Measurements from ENCODE around the gene BAIAP2. TPM values are rescaled to one million over a fixed set of nuclear protein-coding genes. Genes with fewer than 3 reads are reported as not detected.
A peak's percentile ranks its signal among the peaks of the same experiment; 100 is the strongest.

The BAIAP2 gene
- total and polyA plus RNA-seq, 2 donors = 8.4 to 23.1 TPM

DNA sequence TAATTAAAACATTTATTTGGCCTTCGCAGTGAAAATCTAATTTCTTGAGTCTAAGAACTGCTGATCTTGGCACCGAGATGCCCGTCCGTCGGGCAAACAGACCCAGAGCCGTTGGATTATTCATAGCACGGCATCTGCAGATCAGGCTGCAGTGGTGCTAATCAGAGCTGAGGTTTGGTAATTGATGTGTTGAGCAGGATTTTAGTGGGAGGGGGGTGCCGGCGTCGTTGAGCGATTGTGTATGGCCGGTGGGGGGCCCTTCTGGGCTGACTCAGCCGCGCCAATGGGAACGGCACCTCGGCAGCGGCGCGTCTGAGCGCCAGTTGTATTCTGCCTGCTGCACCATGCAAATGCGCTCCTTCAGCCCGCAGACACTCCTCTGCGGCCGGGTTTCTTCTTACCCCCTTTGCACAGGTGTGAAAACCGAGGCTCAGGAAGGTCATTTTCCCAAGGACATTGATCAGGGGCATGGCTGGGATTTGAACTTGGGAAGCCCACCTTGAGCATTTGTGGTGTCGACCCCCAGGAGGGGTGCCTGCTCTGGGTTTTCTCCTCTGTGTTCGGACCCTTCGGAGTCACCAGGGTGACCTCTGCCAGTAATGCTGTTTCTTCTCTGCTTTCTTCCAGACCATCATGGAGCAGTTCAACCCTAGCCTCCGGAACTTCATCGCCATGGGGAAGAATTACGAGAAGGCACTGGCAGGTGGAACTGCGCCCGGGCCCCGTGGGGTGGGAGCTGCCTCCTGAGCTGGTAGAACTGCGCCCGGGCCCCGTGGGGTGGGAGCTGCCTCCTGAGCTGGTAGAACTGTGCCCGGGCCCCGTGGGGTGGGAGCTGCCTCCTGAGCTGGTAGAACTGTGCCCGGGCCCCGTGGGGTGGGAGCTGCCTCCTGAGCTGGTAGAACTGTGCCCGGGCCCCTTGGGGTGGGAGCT is 18.4 kb downstream of the BAIAP2 start:
- no peak overlapping the region for H3K27ac ChIP-seq (ENCODE audit: low read depth in 1 of 2, low read length in 1 of 2)
- no peak for DNase-seq (ENCODE audit: low read depth in 6 of 9, low spot score in 9 of 9)
- H3K27me3 ChIP-seq (ENCODE audit: control insufficient read depth in 2 of 2, insufficient read depth in 1 of 2, low read length in 1 of 2) = peaks cover 0 to 3% of the 10 kb centered on the region in 2 donors

DNA sequence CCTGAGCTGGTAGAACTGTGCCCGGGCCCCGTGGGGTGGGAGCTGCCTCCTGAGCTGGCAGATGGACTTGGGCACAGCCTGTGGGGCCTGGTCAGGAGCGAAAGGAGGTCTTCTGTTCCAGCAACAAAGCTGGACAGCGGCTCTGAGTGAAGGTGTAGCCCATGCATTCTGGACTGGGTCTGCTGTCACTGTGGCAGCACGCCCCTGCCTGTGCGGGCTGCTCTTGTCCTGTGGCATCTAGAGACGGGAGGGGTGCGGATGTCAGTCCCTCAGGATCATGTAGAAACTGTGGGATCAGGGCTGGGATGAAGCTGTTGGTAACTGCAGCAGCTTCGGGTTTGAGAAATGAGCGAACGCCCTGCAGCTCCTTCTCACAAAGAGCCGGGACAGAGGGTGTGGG is 19.4 kb downstream of the BAIAP2 start:
- Histone ChIP-seq H3K9me3 (ENCODE audit: control insufficient read depth in 2 of 2, insufficient read depth in 1 of 2, low read length in 1 of 2) (no peaks in the 10 kb centered on the region), H3K36me3 (ENCODE audit: control insufficient read depth in 2 of 2, insufficient read depth in 2 of 2, low read length in 1 of 2) (peaks cover 3 to 4% of the 10 kb centered on the region in 2 donors), H3K4me1 (ENCODE audit: control insufficient read depth in 2 of 2, insufficient read depth in 2 of 2, low read length in 2 of 2) (peaks cover 4 to 23% of the 10 kb centered on the region in 2 donors), H3K27ac (ENCODE audit: low read depth in 1 of 2, low read length in 1 of 2) (no peak overlapping the region), H3K4me3 (ENCODE audit: low read length in 2 of 2) (no peak overlapping the region), H3K27me3 (ENCODE audit: control insufficient read depth in 2 of 2, insufficient read depth in 1 of 2, low read length in 1 of 2) (no peaks in the 10 kb centered on the region)
- no peak for DNase-seq (ENCODE audit: low read depth in 6 of 9, low spot score in 9 of 9)
- 93% methylated on average over 12 of the region's 12 CpGs for WGBS

More for the DNA sequence above, 18.4 kb downstream of the BAIAP2 start:
- H3K4me1 ChIP-seq (ENCODE audit: control insufficient read depth in 2 of 2, insufficient read depth in 2 of 2, low read length in 2 of 2) = peaks cover 8 to 29% of the 10 kb centered on the region in 2 donors
- H3K36me3 ChIP-seq (ENCODE audit: control insufficient read depth in 2 of 2, insufficient read depth in 2 of 2, low read length in 1 of 2) = peaks cover 0 to under 1% of the 10 kb centered on the region in 2 donors
- H3K9me3 ChIP-seq (ENCODE audit: control insufficient read depth in 2 of 2, insufficient read depth in 1 of 2, low read length in 1 of 2) = peaks cover 0 to 4% of the 10 kb centered on the region in 2 donors
- H3K4me3 ChIP-seq (ENCODE audit: low read length in 2 of 2) = no peak overlapping the region
- 97% methylated on average over 39 of the region's 42 CpGs for WGBS

DNA sequence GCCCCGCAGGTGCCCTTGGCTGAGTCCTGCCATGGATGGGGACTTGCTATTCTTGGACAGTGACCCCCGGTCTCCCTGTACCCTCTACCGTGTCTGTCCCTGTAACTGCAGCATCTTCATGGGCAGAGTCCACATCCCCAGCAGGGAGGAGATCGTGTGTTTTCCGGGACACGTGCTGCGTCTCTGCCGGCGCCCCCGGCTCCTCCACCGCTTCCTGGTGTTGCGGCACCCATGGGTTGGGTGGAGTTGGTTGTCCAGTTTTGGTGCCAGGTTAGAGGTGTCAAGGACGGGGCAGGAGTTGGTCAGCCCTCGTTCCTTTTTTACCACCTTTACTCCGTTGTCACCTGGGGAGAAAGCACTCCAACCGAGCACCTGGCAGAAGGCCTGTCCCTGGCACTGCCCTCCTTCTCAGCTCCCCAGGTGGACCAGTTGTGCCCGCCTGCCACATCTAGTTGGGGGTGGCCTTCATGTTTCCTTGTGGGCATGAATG is 20.0 kb downstream of the BAIAP2 start:
- no peaks in the 10 kb centered on the region for H3K9me3 ChIP-seq (ENCODE audit: control insufficient read depth in 2 of 2, insufficient read depth in 1 of 2, low read length in 1 of 2)
- no peaks in the 10 kb centered on the region for H3K27me3 ChIP-seq (ENCODE audit: control insufficient read depth in 2 of 2, insufficient read depth in 1 of 2, low read length in 1 of 2)
- no peak for DNase-seq (ENCODE audit: low read depth in 6 of 9, low spot score in 9 of 9)
- H3K4me3 ChIP-seq (ENCODE audit: low read length in 2 of 2) = no peak overlapping the region
- H3K27ac ChIP-seq (ENCODE audit: low read depth in 1 of 2, low read length in 1 of 2) = no peak overlapping the region
- H3K4me1 ChIP-seq (ENCODE audit: control insufficient read depth in 2 of 2, insufficient read depth in 2 of 2, low read length in 2 of 2) = peaks cover 0 to 17% of the 10 kb centered on the region in 2 donors
- peaks cover 3 to 4% of the 10 kb centered on the region in 2 donors for H3K36me3 ChIP-seq (ENCODE audit: control insufficient read depth in 2 of 2, insufficient read depth in 2 of 2, low read length in 1 of 2)
- 96% methylated on average over 17 of the region's 17 CpGs for WGBS

DNA sequence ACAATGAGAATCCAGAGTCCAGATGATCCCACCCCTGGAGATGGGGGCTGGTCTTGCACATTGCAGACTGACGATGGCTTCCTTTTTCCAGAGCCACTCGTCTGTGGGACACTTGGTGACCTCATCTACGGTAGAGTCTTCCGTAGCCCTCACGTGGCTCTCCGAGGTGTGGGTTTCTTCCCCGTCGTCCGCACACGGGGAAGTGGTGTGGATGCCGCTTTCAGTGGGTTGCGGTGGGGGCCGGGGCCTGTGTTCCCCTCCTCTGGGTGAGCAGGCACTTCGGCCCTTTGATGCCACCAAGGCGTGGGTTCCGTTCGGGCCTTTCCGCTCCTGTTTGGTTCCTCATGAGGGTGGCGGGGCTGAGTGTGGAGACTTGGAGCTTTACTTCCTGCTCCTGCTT is 21.4 kb downstream of the BAIAP2 start:
- Histone ChIP-seq H3K27me3 (ENCODE audit: control insufficient read depth in 2 of 2, insufficient read depth in 1 of 2, low read length in 1 of 2) (no peaks in the 10 kb centered on the region), H3K36me3 (ENCODE audit: control insufficient read depth in 2 of 2, insufficient read depth in 2 of 2, low read length in 1 of 2) (peaks cover 3 to 4% of the 10 kb centered on the region in 2 donors), H3K4me1 (ENCODE audit: control insufficient read depth in 2 of 2, insufficient read depth in 2 of 2, low read length in 2 of 2) (peaks cover 0 to 14% of the 10 kb centered on the region in 2 donors), H3K27ac (ENCODE audit: low read depth in 1 of 2, low read length in 1 of 2) (no peak overlapping the region), H3K9me3 (ENCODE audit: control insufficient read depth in 2 of 2, insufficient read depth in 1 of 2, low read length in 1 of 2) (no peaks in the 10 kb centered on the region), H3K4me3 (ENCODE audit: low read length in 2 of 2) (no peak overlapping the region)
- WGBS = 98% methylated on average over 19 of the region's 19 CpGs
- no peak for DNase-seq (ENCODE audit: low read depth in 6 of 9, low spot score in 9 of 9)

DNA sequence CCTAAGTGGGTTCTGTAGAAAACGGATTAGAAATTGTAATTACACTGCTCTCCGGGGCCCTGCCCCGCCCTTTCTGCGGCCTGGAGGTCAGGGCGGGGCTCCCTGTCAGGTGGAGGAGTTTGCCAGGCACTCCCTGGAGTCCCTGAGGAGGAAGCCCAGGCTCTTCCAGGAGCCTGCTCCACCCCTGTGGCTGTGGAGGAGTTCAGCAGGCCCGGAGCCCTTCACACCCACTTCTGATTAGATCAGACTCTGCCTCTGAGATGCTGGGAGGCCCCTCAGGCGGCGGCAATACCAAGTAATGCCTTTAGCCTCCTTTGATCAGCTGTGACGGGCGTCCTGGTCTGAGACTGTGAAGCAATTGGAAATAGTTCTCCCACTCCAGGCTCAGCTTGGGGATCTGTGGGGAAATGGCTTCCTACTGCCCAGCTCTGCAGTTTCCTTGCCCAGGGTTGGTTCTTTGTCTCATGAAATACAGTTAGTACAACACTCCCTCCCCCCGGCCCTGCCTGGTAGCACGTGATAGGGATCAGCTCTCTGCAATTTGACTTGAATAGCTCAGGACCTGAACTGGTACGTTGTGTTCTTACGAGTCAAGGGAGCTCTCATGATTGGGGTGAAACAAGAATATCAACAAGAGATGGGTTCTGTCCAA is 22.3 kb downstream of the BAIAP2 start:
- Histone ChIP-seq H3K4me3 (ENCODE audit: low read length in 2 of 2) (no peak overlapping the region), H3K4me1 (ENCODE audit: control insufficient read depth in 2 of 2, insufficient read depth in 2 of 2, low read length in 2 of 2) (peaks cover 0 to 15% of the 10 kb centered on the region in 2 donors), H3K9me3 (ENCODE audit: control insufficient read depth in 2 of 2, insufficient read depth in 1 of 2, low read length in 1 of 2) (no peaks in the 10 kb centered on the region), H3K27ac (ENCODE audit: low read depth in 1 of 2, low read length in 1 of 2) (peak overlapping the region in 1 of 2 donors; percentile 32), H3K36me3 (ENCODE audit: control insufficient read depth in 2 of 2, insufficient read depth in 2 of 2, low read length in 1 of 2) (peaks cover 3 to 4% of the 10 kb centered on the region in 2 donors), H3K27me3 (ENCODE audit: control insufficient read depth in 2 of 2, insufficient read depth in 1 of 2, low read length in 1 of 2) (no peaks in the 10 kb centered on the region)
- 90% methylated on average over 14 of the region's 14 CpGs for WGBS
- DNase-seq (ENCODE audit: low read depth in 6 of 9, low spot score in 9 of 9) = no peak

DNA sequence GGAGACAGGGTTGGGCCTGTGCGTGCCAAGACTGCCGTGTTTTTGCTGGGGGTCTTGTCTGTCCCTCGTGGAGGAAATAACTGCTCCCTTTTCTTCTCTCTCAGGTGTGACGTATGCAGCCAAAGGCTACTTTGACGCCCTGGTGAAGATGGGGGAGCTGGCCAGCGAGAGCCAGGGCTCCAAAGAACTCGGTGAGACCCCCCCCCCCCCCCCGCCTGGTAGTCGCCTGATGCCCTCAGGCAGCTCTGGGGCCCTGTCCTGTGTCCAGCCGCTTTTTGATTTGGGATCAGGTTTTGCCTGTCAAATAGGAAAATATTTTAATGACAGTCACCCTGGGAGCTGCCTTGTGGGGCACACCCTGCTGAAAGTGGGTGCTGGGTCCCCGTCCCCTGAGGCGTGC is 22.8 kb downstream of the BAIAP2 start:
- Histone ChIP-seq H3K27me3 (ENCODE audit: control insufficient read depth in 2 of 2, insufficient read depth in 1 of 2, low read length in 1 of 2) (no peaks in the 10 kb centered on the region), H3K9me3 (ENCODE audit: control insufficient read depth in 2 of 2, insufficient read depth in 1 of 2, low read length in 1 of 2) (no peaks in the 10 kb centered on the region), H3K36me3 (ENCODE audit: control insufficient read depth in 2 of 2, insufficient read depth in 2 of 2, low read length in 1 of 2) (peaks cover 3 to 4% of the 10 kb centered on the region in 2 donors), H3K4me3 (ENCODE audit: low read length in 2 of 2) (no peak overlapping the region), H3K4me1 (ENCODE audit: control insufficient read depth in 2 of 2, insufficient read depth in 2 of 2, low read length in 2 of 2) (peaks cover 0 to 14% of the 10 kb centered on the region in 2 donors), H3K27ac (ENCODE audit: low read depth in 1 of 2, low read length in 1 of 2) (peak overlapping the region in 1 of 2 donors; percentile 8)
- WGBS = 91% methylated on average over 12 of the region's 12 CpGs
- DNase-seq (ENCODE audit: low read depth in 6 of 9, low spot score in 9 of 9) = no peak

DNA sequence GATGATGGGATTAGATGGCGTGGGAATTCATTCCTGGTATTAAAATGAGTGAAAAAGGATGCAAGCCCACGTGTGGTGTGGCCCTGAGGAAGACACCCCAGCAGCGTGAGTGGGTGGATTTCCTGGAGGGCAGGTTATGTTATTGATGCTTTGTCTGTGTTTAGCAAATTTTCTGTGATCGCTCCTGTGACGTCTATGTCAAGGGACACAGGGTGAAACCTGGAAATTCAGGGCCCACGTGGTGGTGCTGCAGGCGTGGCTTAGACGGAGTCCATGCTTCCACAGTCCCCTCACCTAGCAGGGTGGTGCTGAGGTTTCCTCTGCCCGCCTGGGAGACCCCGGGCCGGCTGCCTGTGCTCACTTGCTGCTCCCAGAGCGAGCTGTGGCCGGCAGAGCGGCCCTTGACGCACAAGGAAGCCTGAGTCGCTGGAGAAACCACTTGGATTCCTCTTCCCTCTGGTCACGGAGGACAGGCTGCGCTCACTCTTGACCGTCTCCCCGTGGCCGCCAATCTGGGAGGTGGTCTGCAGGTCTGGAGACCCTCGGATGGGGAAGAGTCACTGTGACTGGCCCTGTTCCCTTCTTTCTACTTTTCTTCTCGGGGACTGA is 23.4 kb downstream of the BAIAP2 start:
- Histone ChIP-seq H3K9me3 (ENCODE audit: control insufficient read depth in 2 of 2, insufficient read depth in 1 of 2, low read length in 1 of 2) (no peaks in the 10 kb centered on the region), H3K36me3 (ENCODE audit: control insufficient read depth in 2 of 2, insufficient read depth in 2 of 2, low read length in 1 of 2) (peaks cover 3 to 6% of the 10 kb centered on the region in 2 donors), H3K4me3 (ENCODE audit: low read length in 2 of 2) (no peak overlapping the region), H3K27me3 (ENCODE audit: control insufficient read depth in 2 of 2, insufficient read depth in 1 of 2, low read length in 1 of 2) (no peaks in the 10 kb centered on the region), H3K4me1 (ENCODE audit: control insufficient read depth in 2 of 2, insufficient read depth in 2 of 2, low read length in 2 of 2) (peaks cover 0 to 13% of the 10 kb centered on the region in 2 donors), H3K27ac (ENCODE audit: low read depth in 1 of 2, low read length in 1 of 2) (no peak overlapping the region)
- DNase-seq (ENCODE audit: low read depth in 6 of 9, low spot score in 9 of 9) = no peak
- 92% methylated on average over 23 of the region's 23 CpGs for WGBS

DNA sequence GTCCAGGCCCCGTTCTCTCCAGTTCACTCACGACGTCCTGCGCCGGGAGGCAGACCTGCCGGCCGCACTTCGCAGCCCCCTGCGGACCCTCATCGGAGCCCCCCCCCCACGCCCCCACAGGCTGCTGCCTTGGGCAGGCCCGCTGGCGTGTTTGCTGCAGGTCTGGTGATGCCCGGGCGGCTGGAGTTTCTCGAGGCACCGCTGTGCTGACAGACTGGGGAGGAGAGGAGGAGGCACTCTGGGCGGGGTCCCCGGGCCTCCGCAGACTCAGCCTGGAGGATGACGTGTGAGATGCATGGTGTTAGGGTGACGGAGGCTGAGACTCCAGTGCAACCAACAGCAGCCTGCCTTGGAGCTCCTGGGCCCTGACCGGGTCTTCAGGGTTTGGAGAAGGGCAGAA is 24.1 kb downstream of the BAIAP2 start:
- no peak for DNase-seq (ENCODE audit: low read depth in 6 of 9, low spot score in 9 of 9)
- H3K27ac ChIP-seq (ENCODE audit: low read depth in 1 of 2, low read length in 1 of 2) = no peak overlapping the region
- no peaks in the 10 kb centered on the region for H3K9me3 ChIP-seq (ENCODE audit: control insufficient read depth in 2 of 2, insufficient read depth in 1 of 2, low read length in 1 of 2)
- 92% methylated on average over 23 of the region's 23 CpGs for WGBS
- peaks cover 3 to 6% of the 10 kb centered on the region in 2 donors for H3K36me3 ChIP-seq (ENCODE audit: control insufficient read depth in 2 of 2, insufficient read depth in 2 of 2, low read length in 1 of 2)
- peaks cover 0 to 18% of the 10 kb centered on the region in 2 donors for H3K4me1 ChIP-seq (ENCODE audit: control insufficient read depth in 2 of 2, insufficient read depth in 2 of 2, low read length in 2 of 2)
- no peak overlapping the region for H3K4me3 ChIP-seq (ENCODE audit: low read length in 2 of 2)
- H3K27me3 ChIP-seq (ENCODE audit: control insufficient read depth in 2 of 2, insufficient read depth in 1 of 2, low read length in 1 of 2) = no peaks in the 10 kb centered on the region

Data from thymus (tissue), 11 donors.